HL-60 (cell line): Measurements from ENCODE around the gene PARD3.

Experiments
- DNase-seq, 2 experiments: peaks; one replicate each; pipeline ENCODE4 v3.0.0-alpha.2; 2010 to 2020; ENCODE audit warnings: low read depth in 1 of 2, low spot score in 1 of 2
- H3K27ac ChIP-seq: fragments of 250-450 bp; sonication (Bioruptor Pico); replicated peaks from 2 replicates; pipeline ENCODE4 v1.5.1; 2020; ENCODE audit warnings: mild to moderate bottlenecking, moderate library complexity
- H3K27me3 ChIP-seq: fragments of 250-450 bp; sonication (Bioruptor Pico); 2 replicates; pipeline ENCODE4 v1.5.1; 2021; ENCODE audit warnings: mild to moderate bottlenecking, moderate library complexity; ENCODE audit not compliant: insufficient read depth, poor library complexity, severe bottlenecking
- H3K4me3 ChIP-seq: replicated peaks from 2 replicates; pipeline ENCODE4 v1.5.1; 2011; ENCODE audit warnings: mild to moderate bottlenecking, control low read depth, low read length; ENCODE audit not compliant: insufficient read depth
- CTCF ChIP-seq: IDR thresholded peaks from one replicate; pipeline ENCODE4 v1.5.1; 2011; ENCODE audit warnings: low read length, control low read depth, inconsistent platforms; ENCODE audit not compliant: insufficient read depth
- GABPA ChIP-seq: IDR thresholded peaks from 2 replicates; pipeline ENCODE4 v1.6.1; 2012; ENCODE audit warnings: low read depth
- POLR2AphosphoS5 ChIP-seq: IDR thresholded peaks from 2 replicates; pipeline ENCODE4 v1.6.1; 2012; ENCODE audit warnings: low read depth
- REST ChIP-seq: IDR thresholded peaks from 2 replicates; pipeline ENCODE4 v1.6.1; 2012; ENCODE audit warnings: low read depth; ENCODE audit not compliant: insufficient replicate concordance
- SPI1 ChIP-seq: IDR thresholded peaks from 2 replicates; pipeline ENCODE4 v1.6.1; 2012; ENCODE audit warnings: low read depth, mild to moderate bottlenecking, borderline replicate concordance

Gene PARD3

GRCh38 chr10:34164029-34164428 lies 651.1 kb downstream of the PARD3 start:
- H3K27me3 ChIP-seq, result no peaks in the 10 kb centered on the region
- no peak for DNase-seq
- no peak overlapping the region for H3K4me3 ChIP-seq
- no peak overlapping the region for H3K27ac ChIP-seq
- no peak for TF ChIP-seq SPI1
- TF ChIP-seq GABPA, result no peak
- TF ChIP-seq REST, result no peak
- no peak for TF ChIP-seq POLR2AphosphoS5
- no peak for TF ChIP-seq CTCF

- Histone ChIP-seq H3K27ac (no peak overlapping the region), H3K27me3 (no peaks in the 10 kb centered on the region), H3K4me3 (no peak overlapping the region)
- no peak for DNase-seq
- TF ChIP-seq REST (no peak), GABPA (no peak), CTCF (no peak), SPI1 (no peak), POLR2AphosphoS5 (no peak)
These were observed 651.8 kb downstream of the PARD3 start for GRCh38 chr10:34163075-34163905.

- DNase-seq, result no peak
- Histone ChIP-seq H3K27me3 (no peaks in the 10 kb centered on the region), H3K4me3 (no peak overlapping the region), H3K27ac (no peak overlapping the region)
- TF ChIP-seq POLR2AphosphoS5 (no peak), REST (no peak), SPI1 (no peak), CTCF (no peak), GABPA (no peak)
These were observed 653.2 kb downstream of the PARD3 start for GRCh38 chr10:34161777-34162370.
